Activated CD8-positive, alpha-beta T cell treated with anti-CD3 and anti-CD28 coated beads for 36 hours (primary cell): Measurements from ENCODE around the gene SLC41A1. TPM values are rescaled to one million over a fixed set of nuclear protein-coding genes. Genes with fewer than 3 reads are reported as not detected.

Experiments
- ATAC-seq: fragments of 200-7000 bp; cut with Tn5 transposase; one replicate; pipeline ENCODE4 v1.10.0; 2021; ENCODE audit warnings: mild to moderate bottlenecking, moderate library complexity
- CTCF ChIA-PET: fragments of 350-600 bp; sonication (Branson Sonifier 250); formaldehyde crosslinking; loops from one replicate; lab custom pipeline; 2021; ENCODE audit warnings: antibody characterized with exemption; lab: Charles Lee
- POLR2A ChIA-PET: fragments of 350-600 bp; sonication (Branson Sonifier 250); formaldehyde crosslinking; loops from one replicate; lab custom pipeline; 2021; ENCODE audit warnings: antibody characterized with exemption; lab: Charles Lee
- DNase-seq: peaks from one replicate; pipeline ENCODE4 v3.0.0-alpha.2; 2020
- H3K27ac Mint-ChIP-seq: one replicate; pipeline ENCODE4 v1.8.0; 2021; ENCODE audit warnings: mild to moderate bottlenecking, mixed read lengths
- H3K27me3 Mint-ChIP-seq: one replicate; pipeline ENCODE4 v1.8.0; 2021; ENCODE audit warnings: mixed read lengths
- H3K36me3 Mint-ChIP-seq: one replicate; pipeline ENCODE4 v1.8.0; 2021; ENCODE audit warnings: low read depth, mixed read lengths
- H3K4me1 Mint-ChIP-seq: one replicate; pipeline ENCODE4 v1.8.0; 2021; ENCODE audit warnings: low read depth, mixed read lengths
- H3K4me3 Mint-ChIP-seq: one replicate; pipeline ENCODE4 v1.8.0; 2021; ENCODE audit warnings: mild to moderate bottlenecking, moderate library complexity, mixed read lengths
- H3K9me3 Mint-ChIP-seq: one replicate; pipeline ENCODE4 v1.8.0; 2021; ENCODE audit warnings: mixed read lengths
- CTCF ChIP-seq: fragments of 200-600 bp; IDR thresholded peaks from one replicate; pipeline ENCODE4 v1.8.0; 2022; ENCODE audit warnings: antibody characterized with exemption, mild to moderate bottlenecking
- intact Hi-C: fragments of 100-400 bp; cut with micrococcal nuclease; formaldehyde crosslinking; loops from one replicate; pipeline ENCODE4 v1.10.0; 2022
- total RNA-seq, 2 experiments: library from RNA; stranded (reverse); gene quantifications; one replicate each; pipeline ENCODE4 v1.2.3, GENCODE V29; 2021

SLC41A1 gene
- total RNA-seq, 2 experiments from 2014 or later = 33.6 to 35.3 TPM

- no peak for TF ChIP-seq CTCF
- ATAC-seq = no peak
- peak overlapping the region; percentile 60 for H3K27ac Mint-ChIP-seq
- CTCF ChIA-PET = interaction anchor here (1.2 kb wide), 1 partner anchor 118 kb away, joined by 4 read pairs; no protein-coding TSS in a partner anchor
- no peak overlapping the region for H3K4me3 Mint-ChIP-seq
- no peaks in the 10 kb centered on the region for H3K27me3 Mint-ChIP-seq
- no peaks in the 10 kb centered on the region for H3K9me3 Mint-ChIP-seq
- no peak for DNase-seq
- intact Hi-C loops = no loop called here
- POLR2A ChIA-PET = interaction anchor here (0.9 kb wide), 1 partner anchor 10 kb away, joined by 4 read pairs; no protein-coding TSS in a partner anchor
- peaks cover 24% of the 10 kb centered on the region for H3K4me1 Mint-ChIP-seq
- H3K36me3 Mint-ChIP-seq = peaks cover 15% of the 10 kb centered on the region
Observed at GRCh38 chr1:205800981-205801703, 11.9 kb downstream of the SLC41A1 start.

- H3K4me1 Mint-ChIP-seq = peaks cover 17% of the 10 kb centered on the region
- ChIA-PET POLR2A (interaction anchor here (0.9 kb wide), 1 partner anchor 9 kb away, joined by 4 read pairs; no protein-coding TSS in a partner anchor), CTCF (interaction anchor here (1.2 to 1.6 kb wide), 3 partner anchors 9 to 177 kb away, joined by 3 to 7 read pairs (median 4); no protein-coding TSS in a partner anchor)
- no peak for ATAC-seq
- H3K9me3 Mint-ChIP-seq = no peaks in the 10 kb centered on the region
- DNase-seq = no peak
- intact Hi-C loops = no loop called here
- H3K27me3 Mint-ChIP-seq = no peaks in the 10 kb centered on the region
- no peak overlapping the region for H3K27ac Mint-ChIP-seq
- peaks cover 15% of the 10 kb centered on the region for H3K36me3 Mint-ChIP-seq
- no peak overlapping the region for H3K4me3 Mint-ChIP-seq
- no peak for TF ChIP-seq CTCF
Observed at GRCh38 chr1:205800427-205800826, 12.6 kb downstream of the SLC41A1 start.

- intact Hi-C loops = no loop called here
- CTCF ChIA-PET = no interaction called here
- DNase-seq (no peak), ATAC-seq (no peak)
- Mint-ChIP-seq H3K9me3 (no peaks in the 10 kb centered on the region), H3K27me3 (no peaks in the 10 kb centered on the region), H3K27ac (peak overlapping the region; percentile 6), H3K36me3 (peaks cover 15% of the 10 kb centered on the region), H3K4me1 (no peaks in the 10 kb centered on the region), H3K4me3 (no peak overlapping the region)
- POLR2A ChIA-PET = no interaction called here
- TF ChIP-seq CTCF = no peak
Observed at GRCh38 chr1:205798577-205798976, 14.4 kb downstream of the SLC41A1 start.

GRCh38 chr1:205797168-205797567 lies 15.8 kb downstream of the SLC41A1 start:
- peak overlapping the region; percentile 22 for H3K27ac Mint-ChIP-seq
- no peak for TF ChIP-seq CTCF
- no peaks in the 10 kb centered on the region for H3K9me3 Mint-ChIP-seq
- H3K4me1 Mint-ChIP-seq = no peaks in the 10 kb centered on the region
- intact Hi-C loops = no loop called here
- no peak for DNase-seq
- no peak for ATAC-seq
- peaks cover 14% of the 10 kb centered on the region for H3K36me3 Mint-ChIP-seq
- POLR2A ChIA-PET = no interaction called here
- CTCF ChIA-PET = interaction anchor here (0.9 to 2.2 kb wide), 3 partner anchors 10 to 180 kb away, joined by 3 to 13 read pairs (median 5); no protein-coding TSS in a partner anchor
- no peaks in the 10 kb centered on the region for H3K27me3 Mint-ChIP-seq
- H3K4me3 Mint-ChIP-seq = no peak overlapping the region
